Endothelial cell of umbilical vein (primary cell): ENCODE results near the gene FTO.

Source experiments
- CTCF ChIP-seq, 2 donors: IDR thresholded peaks; 1 replicate in 1 of 2; 2 replicates in 1 of 2; pipeline ENCODE4 v1.5.1; 2011; ENCODE audit warnings: low read length in 2 of 2, mild to moderate bottlenecking in 2 of 2, moderate library complexity in 2 of 2, control low read depth in 1 of 2, inconsistent platforms in 1 of 2, low read depth in 1 of 2; ENCODE audit not compliant: insufficient read depth in 1 of 2; ENCODE audit errors: extremely low read depth in 1 of 2
- EZH2 ChIP-seq: IDR thresholded peaks from 2 replicates; pipeline ENCODE4 v1.6.1; 2012; ENCODE audit warnings: borderline replicate concordance, low read depth, mild to moderate bottlenecking, moderate library complexity, low read length, inconsistent platforms; ENCODE audit not compliant: severe bottlenecking
- MYC ChIP-seq: IDR thresholded peaks from one replicate; pipeline ENCODE4 v1.6.1; 2011; ENCODE audit warnings: mild to moderate bottlenecking, low read depth, low read length
- POLR2AphosphoS5 ChIP-seq: IDR thresholded peaks from 2 replicates; pipeline ENCODE4 v1.6.1; 2012; ENCODE audit warnings: low read depth, mild to moderate bottlenecking, control low read depth, low read length, moderate library complexity; ENCODE audit not compliant: insufficient read depth

- TF ChIP-seq CTCF (IDR thresholded peaks at IDR 0.05; ENCODE audit: extremely low read depth in 1 of 2, insufficient read depth in 1 of 2, low read depth in 1 of 2, low read length in 2 of 2), result no peak
- TF ChIP-seq EZH2, result no peak
- no peak for TF ChIP-seq MYC
- TF ChIP-seq POLR2AphosphoS5, result no peak
Measured at GRCh38 chr16:53913099-53913870, 209.3 kb downstream of the FTO start.
